ENCODE measurements around the gene ALG1. TPM values are rescaled to one million over a fixed set of nuclear protein-coding genes. Genes with fewer than 3 reads are reported as not detected.

The ALG1 gene
- total and polyA plus RNA-seq, 2 of the 13 experiments (the other 11 are each of a cell fraction or from before 2014, with no cell fraction given): 43.3 to 75.6 TPM

- TF ChIP-seq ZBTB49 (CRISPR knock-in tag; IDR thresholded peaks at IDR 0.05; ENCODE audit: borderline replicate concordance): no peak
- TF ChIP-seq ZNF616 (CRISPR knock-in tag; IDR thresholded peaks at IDR 0.05; ENCODE audit: low read depth): no peak
- TF ChIP-seq ZNF839 (CRISPR knock-in tag; IDR thresholded peaks at IDR 0.05; ENCODE audit: borderline replicate concordance): no peak
- no peak for TF ChIP-seq NCOA5 (CRISPR knock-in tag; IDR thresholded peaks at IDR 0.05)
- TF ChIP-seq ZFP62 (CRISPR knock-in tag; IDR thresholded peaks at IDR 0.05): 0 out of 2 replicates have a peak, but pooled peaks have one; percentile 1
- no peak; the same call in 1 of the 2 replicates for TF ChIP-seq GMEB1 (CRISPR knock-in tag; IDR thresholded peaks at IDR 0.05; ENCODE audit: borderline replicate concordance)
- TF ChIP-seq KDM5A (IDR thresholded peaks at IDR 0.05; ENCODE audit: borderline replicate concordance, low read length): no peak
- no peak for TF ChIP-seq HDAC6 (IDR thresholded peaks at IDR 0.05; ENCODE audit: low read depth, low read length)
- no peak for TF ChIP-seq EZH2 (conservative IDR thresholded peaks at IDR 0.05; ENCODE audit: low read depth, low read length)
- no peak for TF ChIP-seq TRIM22 (IDR thresholded peaks at IDR 0.05)
- no peak for TF ChIP-seq NKX3-1 (CRISPR knock-in tag; IDR thresholded peaks at IDR 0.05)
- no peak for TF ChIP-seq ARNT2 (CRISPR knock-in tag; IDR thresholded peaks at IDR 0.05; ENCODE audit: low read depth)
- TF ChIP-seq SOX6 (IDR thresholded peaks at IDR 0.05): no peak
- no peak for TF ChIP-seq SOX6 (CRISPR knock-in tag; IDR thresholded peaks at IDR 0.05)
- peak; percentile 78; the same call in 1 of the 2 replicates for TF ChIP-seq ZNF431 (CRISPR knock-in tag; IDR thresholded peaks at IDR 0.05; ENCODE audit: borderline replicate concordance, low read depth)
- TF ChIP-seq ZNF772 (CRISPR knock-in tag; IDR thresholded peaks at IDR 0.05): no peak
- 0 out of 2 replicates have a peak, but pooled peaks have one; percentile 72 for TF ChIP-seq DMTF1 (CRISPR knock-in tag; IDR thresholded peaks at IDR 0.05)
- TF ChIP-seq TEAD3 (CRISPR knock-in tag; optimal IDR thresholded peaks at IDR 0.05; ENCODE audit: borderline replicate concordance): no peak
- TF ChIP-seq AKAP8 (CRISPR knock-in tag; IDR thresholded peaks at IDR 0.05): peak; percentile 3; the same call in 1 of the 2 replicates
- no peak for TF ChIP-seq KDM2A (CRISPR knock-in tag; IDR thresholded peaks at IDR 0.05; ENCODE audit: borderline replicate concordance, low read depth)
- no peak for TF ChIP-seq ZNF101 (CRISPR knock-in tag; IDR thresholded peaks at IDR 0.05; ENCODE audit: borderline replicate concordance, low read depth)
Measured at GRCh38 chr16:5072334-5073278, 963 bp downstream of the ALG1 start (continued).
